Panc1 (cell line): ENCODE measurements around the gene FUT4. TPM values are rescaled to one million over a fixed set of nuclear protein-coding genes. Genes with fewer than 3 reads are reported as not detected.

Source experiments
- ATAC-seq: fragments of 200-7000 bp; cut with Tn5 transposase; 2 replicates; pipeline ENCODE4 v1.9.1; 2020; ENCODE audit warnings: mild to moderate bottlenecking, moderate library complexity
- BruUV-seq: library from RNA; stranded (reverse); fragments of 400-500 nt; replicated peaks from 2 replicates; lab custom pipeline; 2021; lab: Mats Ljungman, UMichigan
- CTCF ChIA-PET: fragments of 300-600 bp; sonication (Branson Sonifier 250); formaldehyde crosslinking; loops from one replicate; lab custom pipeline; 2022; ENCODE audit warnings: antibody characterized with exemption; lab: Charles Lee
- POLR2A ChIA-PET: fragments of 300-600 bp; sonication (Branson Sonifier 250); formaldehyde crosslinking; loops from one replicate; lab custom pipeline; 2022; ENCODE audit warnings: antibody characterized with exemption; lab: Charles Lee
- DNase-seq: peaks from one replicate; pipeline ENCODE4 v3.0.0-alpha.2; 2010; ENCODE audit warnings: low read depth, low spot score
- H3K27ac ChIP-seq: 2 replicates; pipeline ENCODE4 v1.5.1; 2011; ENCODE audit warnings: mild to moderate bottlenecking, low read length, inconsistent platforms
- H3K27me3 ChIP-seq: fragments of 200-500 bp; sonication (Bioruptor generic); 2 replicates; pipeline ENCODE4 v1.6.0; 2014; ENCODE audit warnings: low read length, inconsistent platforms; ENCODE audit not compliant: control insufficient read depth, insufficient read depth
- H3K36me3 ChIP-seq: fragments of 200-500 bp; sonication (Bioruptor generic); 2 replicates; pipeline ENCODE4 v1.5.1; 2014; ENCODE audit warnings: inconsistent platforms, mild to moderate bottlenecking, low read length, moderate library complexity; ENCODE audit not compliant: control insufficient read depth, insufficient read depth
- H3K4me1 ChIP-seq: 2 replicates; pipeline ENCODE4 v1.5.1; 2011; ENCODE audit warnings: inconsistent platforms, mild to moderate bottlenecking, low read length, moderate library complexity; ENCODE audit not compliant: control insufficient read depth, insufficient read depth
- H3K4me3 ChIP-seq, 2 experiments: 2 replicates each; pipeline ENCODE4 v1.5.1; 2011 to 2012; ENCODE audit warnings: low read depth in 2 of 2, low read length in 2 of 2, mild to moderate bottlenecking in 2 of 2, inconsistent platforms in 1 of 2, moderate library complexity in 1 of 2
- H3K9me3 ChIP-seq: fragments of 200-500 bp; sonication (Bioruptor generic); 2 replicates; pipeline ENCODE4 v1.5.1; 2014; ENCODE audit warnings: low read depth, mild to moderate bottlenecking, inconsistent platforms, low read length, moderate library complexity; ENCODE audit not compliant: control insufficient read depth, insufficient read depth
- CTCF ChIP-seq: fragments of 450-650 bp; IDR thresholded peaks from 2 replicates; pipeline ENCODE4 v1.5.1; 2017; ENCODE audit warnings: mild to moderate bottlenecking
- POLR2AphosphoS5 ChIP-seq: IDR thresholded peaks from 2 replicates; pipeline ENCODE4 v1.6.1; 2012; ENCODE audit warnings: mild to moderate bottlenecking, low read depth, low read length, moderate library complexity
- REST ChIP-seq, 2 experiments: IDR thresholded peaks; 2 replicates each; pipeline ENCODE4 v1.6.1; 2011 to 2012; ENCODE audit warnings: low read depth in 2 of 2, control low read depth in 1 of 2, low read length in 1 of 2, mild to moderate bottlenecking in 1 of 2, moderate library complexity in 1 of 2; ENCODE audit not compliant: insufficient read depth in 1 of 2
- SIN3A ChIP-seq: IDR thresholded peaks from 2 replicates; pipeline ENCODE4 v1.6.1; 2012; ENCODE audit warnings: low read depth, mild to moderate bottlenecking, low read length, moderate library complexity, borderline replicate concordance; ENCODE audit not compliant: insufficient read depth
- TCF7L2 ChIP-seq: IDR thresholded peaks from 2 replicates; pipeline ENCODE4 v1.6.1; 2011; ENCODE audit warnings: mild to moderate bottlenecking, low read depth, low read length, inconsistent platforms
- in situ Hi-C: cut with HindIII; loops from 2 replicates; pipeline ENCODE4 v1.10.0; 2016; ENCODE audit warnings: low sequenced_read_pairs, low pct_unique_long_range_greater_than_20kb
- intact Hi-C: fragments of 100-400 bp; cut with micrococcal nuclease; formaldehyde crosslinking; loops from one replicate; pipeline ENCODE4 v1.10.0; 2022; ENCODE audit not compliant: unreplicated experiment
- total RNA-seq: library from RNA; stranded (reverse); gene quantifications from one replicate; pipeline ENCODE4 v1.2.1, GENCODE V29; 2021; ENCODE audit not compliant: unreplicated experiment

FUT4 gene
- total RNA-seq, 1 experiment from 2014 or later: 11.2 TPM

DNA sequence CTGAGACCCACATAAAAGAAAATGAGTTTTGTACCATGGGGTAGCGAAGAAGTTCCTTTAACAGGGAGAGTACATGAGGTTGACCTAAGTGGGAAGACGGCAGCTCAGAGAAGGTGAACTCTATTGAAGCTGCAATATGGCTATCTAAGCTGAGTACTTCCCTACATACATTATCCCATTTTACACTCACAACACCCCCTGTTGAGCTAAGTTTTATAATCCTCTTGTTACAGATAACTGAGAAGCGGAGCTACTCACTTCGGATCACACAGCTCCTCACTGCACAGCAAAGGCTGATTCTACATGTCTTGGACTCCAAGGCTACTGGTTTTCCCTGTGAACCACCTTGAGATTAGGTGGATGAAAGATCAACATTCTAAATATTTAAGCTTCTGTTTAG lies 15.2 kb downstream of the FUT4 start:
- H3K27ac ChIP-seq: no peak overlapping the region
- BruUV-seq: no TSS peak
- ChIA-PET CTCF (no interaction called here), POLR2A (no interaction called here)
- no peak for DNase-seq
- no peaks in the 10 kb centered on the region for H3K36me3 ChIP-seq
- no peak for ATAC-seq
- no peaks in the 10 kb centered on the region for H3K9me3 ChIP-seq
- in situ Hi-C loops: no loop called here
- H3K27me3 ChIP-seq: no peaks in the 10 kb centered on the region
- H3K4me1 ChIP-seq: peaks cover 5% of the 10 kb centered on the region; the same call in 1 of the 2 replicates
- intact Hi-C loops: no loop called here
- no peak overlapping the region for H3K4me3 ChIP-seq
- TF ChIP-seq CTCF (no peak), POLR2AphosphoS5 (no peak)

GRCh38 chr11:94559361-94559760 lies 15.6 kb downstream of the FUT4 start:
- no peak overlapping the region for H3K4me3 ChIP-seq
- no peaks in the 10 kb centered on the region for H3K27me3 ChIP-seq
- TF ChIP-seq TCF7L2 (no peak), CTCF (no peak), SIN3A (no peak), POLR2AphosphoS5 (no peak), REST (IDR thresholded peaks at IDR 0.05; ENCODE audit: insufficient read depth in 1 of 2, low read depth in 2 of 2, low read length in 1 of 2) (no peak)
- BruUV-seq: no TSS peak
- H3K36me3 ChIP-seq: no peaks in the 10 kb centered on the region
- in situ Hi-C loops: no loop called here
- intact Hi-C loops: no loop called here
- ChIA-PET POLR2A (no interaction called here), CTCF (no interaction called here)
- no peak overlapping the region for H3K27ac ChIP-seq
- H3K9me3 ChIP-seq: no peaks in the 10 kb centered on the region
- ATAC-seq: no peak
- peaks cover 5% of the 10 kb centered on the region; the same call in 1 of the 2 replicates for H3K4me1 ChIP-seq
- no peak for DNase-seq

DNA sequence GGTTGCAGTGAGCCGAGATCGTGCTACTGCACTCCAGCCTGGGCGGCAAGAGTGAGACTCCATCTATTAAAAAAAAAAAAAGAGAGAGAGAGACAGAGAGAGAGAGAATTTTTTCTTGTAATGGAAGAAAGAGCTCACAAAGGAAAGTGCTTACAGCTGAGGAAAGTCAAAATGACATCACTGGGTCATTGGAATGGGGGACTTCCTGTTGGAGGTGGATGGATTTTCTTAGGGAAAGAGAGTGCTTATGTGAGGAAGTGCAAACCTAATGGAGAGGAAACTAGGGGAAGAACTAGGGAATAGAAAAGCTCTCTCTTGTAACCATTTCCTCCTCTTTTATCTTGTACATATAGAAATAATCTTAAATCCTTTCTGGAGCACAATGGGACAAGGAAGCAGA lies 17.1 kb downstream of the FUT4 start:
- BruUV-seq: no TSS peak
- POLR2A ChIA-PET: no interaction called here
- ATAC-seq (no peak), DNase-seq (no peak)
- Histone ChIP-seq H3K27ac (no peak overlapping the region), H3K4me1 (peaks cover 5% of the 10 kb centered on the region; the same call in 1 of the 2 replicates), H3K36me3 (no peaks in the 10 kb centered on the region), H3K4me3 (no peak overlapping the region), H3K27me3 (no peaks in the 10 kb centered on the region), H3K9me3 (no peaks in the 10 kb centered on the region)
- in situ Hi-C loops (no loop called here), intact Hi-C loops (no loop called here)
- TF ChIP-seq REST (IDR thresholded peaks at IDR 0.05; ENCODE audit: insufficient read depth in 1 of 2, low read depth in 2 of 2, low read length in 1 of 2) (no peak), POLR2AphosphoS5 (no peak), TCF7L2 (no peak)
- CTCF ChIA-PET: no interaction called here
